Astrocyte of the spinal cord (primary cell): ENCODE results near the gene UBE2S.

Experiments used
- DNase-seq: peaks from one replicate; pipeline ENCODE4 v3.0.0; 2011; ENCODE audit warnings: low read depth, low spot score
- H3K4me3 ChIP-seq: 2 replicates; pipeline ENCODE4 v1.5.1; 2011; ENCODE audit warnings: low read depth, mild to moderate bottlenecking, low read length, moderate library complexity
- CTCF ChIP-seq: IDR thresholded peaks from 2 replicates; pipeline ENCODE4 v1.5.1; 2012; ENCODE audit warnings: low read depth, mild to moderate bottlenecking, low read length, inconsistent platforms
- in situ Hi-C: cut with HindIII; loops from 2 replicates; pipeline ENCODE4 v1.10.0; 2017; ENCODE audit warnings: low sequenced_read_pairs

Gene UBE2S

DNA sequence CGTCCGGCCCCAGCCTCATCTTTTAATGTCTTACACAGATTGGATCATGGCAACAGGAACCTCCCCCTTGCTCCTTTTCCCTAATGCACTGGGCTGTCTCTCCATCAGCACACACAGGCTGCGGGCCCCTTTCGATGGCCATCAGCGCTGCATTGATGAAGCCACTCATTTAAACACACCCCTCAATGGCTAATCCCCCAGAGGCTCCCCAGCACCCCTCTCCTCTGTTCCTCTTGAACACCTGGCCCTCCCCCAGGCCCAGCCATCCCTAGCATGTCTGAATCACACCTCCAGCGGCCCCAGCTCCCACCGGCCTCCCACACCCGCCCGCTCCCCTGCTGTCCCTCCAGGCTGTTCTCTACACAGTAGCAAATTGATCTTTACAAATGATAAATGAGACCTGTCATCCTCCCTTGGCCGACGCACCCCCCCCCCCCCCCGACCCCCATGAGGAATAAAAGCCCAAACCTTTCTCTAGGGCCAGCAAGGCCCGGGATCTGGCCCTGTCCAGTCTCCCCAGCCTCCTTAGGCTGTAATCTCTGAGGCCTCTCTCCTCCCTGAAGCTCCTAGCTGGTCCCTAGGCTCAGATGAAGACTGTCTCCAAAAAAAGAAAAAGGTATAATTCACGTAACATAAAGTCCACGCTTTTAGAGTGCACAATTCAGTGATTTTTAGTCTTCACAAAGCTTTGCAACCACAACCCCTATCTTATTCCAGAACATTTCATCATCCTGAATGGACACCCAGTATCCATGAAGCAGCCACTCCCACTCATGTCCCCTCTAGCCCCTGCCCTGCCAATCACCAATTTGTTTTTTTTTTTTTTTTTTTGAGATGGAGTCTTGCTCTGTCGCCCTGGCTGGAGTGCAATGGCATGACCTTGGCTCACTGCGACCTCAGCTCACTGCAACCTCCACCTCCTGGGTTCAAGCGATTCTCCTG, 14.5 kb downstream of the UBE2S start:
- H3K4me3 ChIP-seq, result no peak overlapping the region
- DNase-seq, result no peak
- TF ChIP-seq CTCF, result no peak
- in situ Hi-C loops, result loop anchor here (10.0 kb wide), 1 partner anchor 218 kb away; no protein-coding TSS in a partner anchor

DNA sequence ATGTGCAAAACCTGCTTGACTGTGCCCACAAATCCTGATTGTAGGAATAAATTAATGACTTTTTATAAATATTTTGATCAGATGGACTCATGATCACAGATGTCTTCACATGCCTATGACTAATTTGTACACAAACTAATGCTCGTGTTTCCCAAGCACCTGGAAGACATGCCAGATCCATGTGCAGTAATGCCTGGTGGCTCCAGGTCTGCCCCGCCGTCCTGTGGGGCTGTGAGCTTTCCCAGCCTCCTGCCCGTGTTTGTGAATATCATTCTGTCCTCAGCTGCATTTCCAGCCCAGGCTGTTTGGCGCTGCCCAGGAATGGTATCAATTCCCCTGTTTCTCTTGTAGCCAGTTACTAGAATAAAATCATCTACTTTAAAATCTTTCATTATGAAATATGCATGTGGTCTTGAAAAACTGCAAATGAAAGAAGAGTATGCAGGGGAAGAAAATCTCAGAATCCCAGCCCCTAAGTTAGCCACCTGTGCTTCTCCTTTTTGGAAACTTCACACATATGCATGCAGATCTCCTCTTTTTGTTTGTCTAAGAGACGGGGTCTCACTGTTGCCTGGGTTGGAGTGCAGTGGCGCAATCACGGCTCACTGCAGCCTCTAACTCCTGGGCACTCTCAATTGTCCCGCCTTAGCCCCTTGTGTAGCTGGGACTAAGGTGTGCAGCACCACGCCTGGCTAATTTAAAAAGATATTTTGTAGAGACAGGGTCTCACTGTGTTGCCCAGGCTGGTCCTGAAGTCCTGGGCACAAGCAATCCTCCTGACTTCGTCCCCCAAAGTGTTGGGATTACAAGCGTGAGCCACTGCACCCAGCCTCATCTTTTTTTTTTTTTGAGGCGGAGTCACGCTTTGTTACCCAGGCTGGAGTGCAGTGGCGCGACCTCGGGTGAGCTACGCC, 15.6 kb downstream of the UBE2S start:
- no peak for DNase-seq
- in situ Hi-C loops, result loop anchor here (10.0 kb wide), 1 partner anchor 217 kb away; no protein-coding TSS in a partner anchor
- no peak overlapping the region for H3K4me3 ChIP-seq
- no peak for TF ChIP-seq CTCF

DNA sequence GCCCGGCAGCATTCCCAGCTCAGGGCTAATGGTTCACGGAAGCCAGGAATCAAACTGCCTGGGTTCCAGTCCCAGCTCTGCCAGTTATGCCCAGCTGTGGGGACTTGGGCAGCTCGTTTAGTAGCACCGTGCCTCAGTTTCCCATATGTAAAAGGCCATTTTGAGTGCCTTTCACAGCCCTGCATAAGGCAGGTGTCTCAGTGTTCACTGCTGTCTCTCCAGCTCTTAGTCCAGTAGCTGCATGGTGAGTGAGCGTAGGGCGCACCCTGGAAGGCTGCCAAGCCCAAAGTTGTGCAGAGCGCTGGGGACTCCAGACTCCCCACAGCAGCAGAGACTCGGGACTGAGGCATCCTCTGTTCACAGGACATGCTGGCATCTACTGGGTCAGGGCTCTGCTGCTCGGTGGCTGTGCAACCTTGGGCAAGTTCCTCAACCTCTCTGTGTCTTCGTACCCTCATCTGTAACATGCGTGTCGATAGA, 16.4 kb downstream of the UBE2S start:
- DNase-seq, result no peak
- no peak overlapping the region for H3K4me3 ChIP-seq
- in situ Hi-C loops, result loop anchor here (10.0 kb wide), 1 partner anchor 216 kb away; no protein-coding TSS in a partner anchor
- no peak for TF ChIP-seq CTCF

DNA sequence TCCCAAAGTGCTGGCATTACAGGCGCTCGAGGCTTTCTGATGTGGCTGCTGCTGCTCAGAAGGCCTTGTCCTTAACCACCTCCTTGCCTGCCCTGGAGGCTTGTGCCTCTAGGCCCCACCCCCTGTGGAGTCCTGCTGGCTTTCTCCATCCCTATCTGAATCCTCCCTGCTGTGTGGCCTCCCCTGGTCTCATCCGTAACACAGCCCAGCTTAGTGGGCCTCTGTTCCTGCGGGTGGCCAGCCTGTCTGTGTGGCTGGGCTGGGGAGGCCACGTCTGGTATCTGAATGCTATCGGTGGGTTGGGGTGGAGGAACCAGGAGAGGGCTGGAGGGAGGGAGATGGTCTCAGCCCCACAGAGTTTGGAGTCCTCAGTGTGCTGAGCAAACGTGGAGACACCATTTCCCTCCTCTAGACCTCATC, 17.1 kb downstream of the UBE2S start:
- no peak for TF ChIP-seq CTCF
- peak; percentile 37 for DNase-seq
- in situ Hi-C loops, result loop anchor here (10.0 kb wide), 1 partner anchor 216 kb away; no protein-coding TSS in a partner anchor
- no peak overlapping the region for H3K4me3 ChIP-seq

DNA sequence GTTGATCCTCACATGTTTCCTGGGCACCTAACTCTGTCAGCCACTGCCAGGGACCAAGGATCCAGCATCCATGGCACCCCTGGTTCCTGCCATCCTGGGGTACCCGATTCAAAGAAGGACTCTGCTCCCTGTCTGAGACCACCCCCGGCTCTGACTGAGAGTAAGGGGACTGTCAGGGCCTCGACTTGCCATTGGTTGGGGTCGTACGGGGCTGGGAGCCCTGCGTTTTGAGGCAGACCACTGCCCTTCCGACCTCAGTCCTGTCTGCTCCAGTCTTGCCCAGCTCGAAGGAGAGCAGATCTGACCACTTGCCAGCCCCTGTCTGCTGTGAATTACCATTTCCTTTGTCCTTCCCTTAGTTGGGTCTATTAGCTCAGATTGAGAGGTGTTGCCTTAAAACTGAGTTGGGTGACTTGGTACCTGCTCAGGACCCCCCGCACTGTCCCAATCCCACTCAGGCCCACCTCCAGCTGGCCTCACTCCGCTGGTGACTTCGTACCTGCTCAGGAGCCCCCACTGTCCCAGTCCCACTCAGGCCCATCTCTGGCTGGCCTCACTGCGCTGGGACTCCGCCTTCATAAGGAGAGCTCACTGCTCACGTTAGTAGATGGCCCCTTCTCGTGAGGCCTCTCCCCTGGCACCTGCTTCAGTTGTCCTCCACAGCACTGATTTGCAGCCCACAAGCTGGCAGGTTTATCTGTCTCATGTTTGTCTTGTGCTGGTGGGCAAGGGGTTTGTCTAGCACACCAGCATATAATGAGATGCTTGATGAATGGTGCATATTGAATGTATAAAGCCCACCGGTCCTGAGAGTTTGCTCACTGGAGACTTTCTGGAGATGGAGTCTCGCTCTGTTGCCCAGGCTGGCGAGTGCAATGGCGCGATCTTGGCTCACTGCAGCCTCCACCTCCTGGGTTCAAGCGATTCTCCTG, 17.9 kb downstream of the UBE2S start:
- no peak overlapping the region for H3K4me3 ChIP-seq
- DNase-seq, result no peak
- TF ChIP-seq CTCF, result no peak
- in situ Hi-C loops, result loop anchor here (10.0 kb wide), 1 partner anchor 215 kb away; no protein-coding TSS in a partner anchor
